ENCODE results near the gene TEDC1.
"Not testable (repeated sequence)": the region's sequence is repeated elsewhere in the genome, so short reads cannot be mapped to it uniquely, and the experiment has no call there.

Gene TEDC1

DNA sequence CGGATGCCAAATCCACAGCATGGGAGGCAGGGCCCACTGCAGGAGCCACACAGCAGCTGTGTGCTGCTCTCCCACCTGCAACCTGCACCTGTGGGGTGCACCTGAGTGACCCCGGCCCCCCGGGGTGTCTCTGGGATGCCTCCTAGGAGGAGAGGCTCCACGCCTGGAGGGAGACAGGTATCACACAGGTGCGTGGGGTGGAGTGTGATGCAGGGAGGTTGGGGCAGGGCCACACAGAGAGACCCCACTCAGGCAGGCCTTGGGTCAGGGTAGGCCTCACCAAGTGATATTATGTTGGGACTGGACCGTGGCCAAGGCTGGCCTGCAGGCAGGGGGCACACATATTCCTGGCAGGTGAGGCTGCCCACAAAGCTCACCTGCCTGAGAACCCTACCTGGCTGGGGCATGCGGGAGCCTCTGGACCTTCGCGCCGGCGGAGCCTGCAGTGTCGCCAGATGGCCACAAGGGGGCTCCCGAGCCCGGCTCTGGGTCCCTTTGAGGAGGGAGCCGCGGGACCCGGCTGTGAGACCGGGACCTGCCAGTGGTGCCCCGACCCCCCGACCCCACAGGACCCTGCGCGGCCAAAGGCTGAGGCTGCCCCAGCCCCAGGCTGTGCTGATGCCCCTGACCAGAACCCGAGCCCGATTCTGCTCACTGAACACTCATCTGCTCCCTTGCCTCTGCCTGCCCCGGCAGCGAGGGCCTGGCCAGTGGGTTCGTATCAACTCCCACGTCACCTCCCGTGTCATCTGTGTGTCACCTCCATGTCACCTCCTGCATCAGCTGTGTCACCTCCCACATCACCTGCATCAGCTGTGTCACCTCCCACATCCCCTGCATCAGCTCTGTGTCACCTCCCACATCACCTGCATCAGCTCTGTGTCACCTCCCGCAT lies 46.8 kb downstream of the TEDC1 start:
- peak; percentile 37 for DNase-seq (ENCODE audit: low spot score)

DNA sequence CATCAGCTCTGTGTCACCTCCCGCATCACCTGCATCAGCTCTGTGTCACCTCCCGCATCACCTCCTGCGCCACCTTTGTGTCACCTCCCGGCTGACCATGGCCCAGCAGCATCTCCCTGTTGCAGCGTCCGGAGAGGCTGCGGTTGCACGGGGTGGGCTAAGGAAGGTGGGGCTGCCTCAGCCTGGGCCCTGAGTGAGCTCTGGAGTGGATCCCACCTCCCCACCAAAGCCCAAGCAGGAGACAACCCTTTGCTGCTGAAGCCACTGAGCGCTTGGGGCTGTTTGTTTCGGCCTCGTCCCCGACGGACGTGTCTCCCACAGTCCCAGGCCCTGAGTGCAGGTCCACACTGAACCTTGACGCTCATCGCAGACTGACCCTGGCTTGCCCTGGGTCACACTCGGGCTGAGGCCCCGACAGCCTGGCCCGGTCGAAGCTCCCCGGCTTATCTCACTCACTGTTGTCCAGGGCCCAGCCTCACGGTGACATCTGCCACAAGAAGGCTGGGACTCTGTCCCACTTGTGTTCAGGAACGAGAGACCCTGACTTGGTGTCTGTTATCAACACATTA lies 47.5 kb downstream of the TEDC1 start:
- DNase-seq (ENCODE audit: low spot score), result no peak

DNA sequence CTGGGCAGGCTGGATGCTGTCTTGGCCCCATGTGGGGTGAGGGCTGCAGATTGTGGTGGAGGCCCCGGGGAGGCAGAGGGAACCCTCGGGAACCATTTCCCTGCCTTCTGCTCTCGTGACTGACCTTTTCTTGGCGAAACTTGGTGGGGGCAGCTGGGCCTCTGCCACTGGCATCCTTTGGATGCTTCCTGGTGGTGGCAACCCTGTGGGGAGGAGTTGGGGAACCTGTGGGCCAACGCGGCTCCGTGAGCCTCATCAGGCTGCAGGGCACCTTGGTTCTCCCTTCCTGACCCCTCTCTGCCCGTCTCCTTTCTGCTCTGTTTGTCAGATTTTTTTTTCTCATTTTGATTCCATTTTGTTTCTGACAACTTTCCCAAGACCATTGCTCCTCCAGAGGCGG lies 49.8 kb downstream of the TEDC1 start:
- DNase-seq (ENCODE audit: low spot score), result no peak

DNA sequence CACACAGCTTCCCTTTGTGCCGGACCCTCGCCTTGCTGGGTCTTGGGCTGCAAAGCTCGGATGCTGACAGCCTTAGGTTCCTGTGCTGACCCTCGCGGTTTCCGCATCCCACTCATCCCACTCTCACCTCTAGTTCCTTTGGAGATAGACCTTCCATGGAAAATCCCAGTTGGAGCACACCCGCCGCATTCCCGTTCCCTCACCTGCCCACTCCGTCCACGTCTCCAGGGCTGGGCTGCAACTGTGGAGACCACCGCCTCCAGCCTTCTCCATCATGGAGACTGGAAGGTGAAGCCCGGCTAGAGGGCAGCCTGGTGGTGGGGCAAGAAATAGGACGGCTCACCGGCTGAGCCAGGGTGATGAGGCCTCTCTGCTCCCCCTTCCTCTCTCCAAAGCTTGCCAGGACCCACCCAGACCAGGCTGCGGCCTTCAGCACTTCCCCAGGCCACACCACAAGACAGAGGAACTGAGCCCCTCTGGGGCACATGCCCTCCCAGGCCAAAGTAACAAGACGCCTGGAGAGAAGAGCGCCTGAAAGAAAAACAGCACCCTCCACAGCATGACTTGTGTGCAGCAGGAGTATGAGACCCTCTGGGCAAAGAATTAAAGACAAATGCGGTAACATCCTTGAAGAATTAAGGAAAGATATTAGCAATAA lies 50.3 kb downstream of the TEDC1 start:
- no peak for DNase-seq (ENCODE audit: low spot score)

DNA sequence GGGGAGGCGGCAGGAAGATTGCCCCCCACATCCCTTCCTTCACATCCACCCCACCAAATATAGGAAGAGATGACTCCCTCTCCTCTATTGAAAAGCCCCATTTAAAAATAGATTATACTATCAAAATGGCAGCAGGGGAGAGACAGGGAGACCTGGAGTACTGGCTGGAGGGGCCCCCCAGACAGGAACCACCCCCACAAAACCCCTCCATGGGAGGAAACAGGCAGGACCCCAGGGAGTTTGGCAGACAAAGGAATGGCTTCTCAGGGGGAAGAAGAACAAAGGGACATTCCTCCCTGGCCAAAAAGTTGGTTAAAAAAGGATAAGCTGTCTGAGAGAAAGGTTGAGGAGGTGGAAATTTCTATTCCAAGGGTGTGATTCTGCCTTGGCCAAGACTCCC lies 54.6 kb downstream of the TEDC1 start:
- DNase-seq (ENCODE audit: low spot score), result not testable (repeated sequence)

DNA sequence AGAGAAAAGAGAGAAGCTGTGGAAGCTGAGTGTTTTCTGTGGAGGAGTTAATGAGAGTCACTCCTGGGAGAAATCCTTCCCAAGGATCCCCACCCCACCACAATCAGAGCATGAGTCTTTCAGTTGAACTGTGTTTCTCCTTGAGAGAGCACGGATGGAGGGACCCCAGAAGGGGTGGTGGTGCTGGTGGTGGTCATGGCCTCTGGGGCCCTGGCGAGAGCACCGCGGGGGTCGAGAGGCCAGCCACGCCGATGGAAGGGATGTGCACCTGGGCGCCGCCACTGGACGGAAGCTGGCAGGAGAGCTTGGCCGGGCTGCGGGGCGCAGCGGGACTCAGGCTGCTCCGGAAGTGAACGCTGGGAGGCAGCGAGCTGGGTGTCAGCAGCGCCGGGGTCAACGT lies 55.4 kb downstream of the TEDC1 start:
- not testable (repeated sequence) for DNase-seq (ENCODE audit: low spot score)

DNA sequence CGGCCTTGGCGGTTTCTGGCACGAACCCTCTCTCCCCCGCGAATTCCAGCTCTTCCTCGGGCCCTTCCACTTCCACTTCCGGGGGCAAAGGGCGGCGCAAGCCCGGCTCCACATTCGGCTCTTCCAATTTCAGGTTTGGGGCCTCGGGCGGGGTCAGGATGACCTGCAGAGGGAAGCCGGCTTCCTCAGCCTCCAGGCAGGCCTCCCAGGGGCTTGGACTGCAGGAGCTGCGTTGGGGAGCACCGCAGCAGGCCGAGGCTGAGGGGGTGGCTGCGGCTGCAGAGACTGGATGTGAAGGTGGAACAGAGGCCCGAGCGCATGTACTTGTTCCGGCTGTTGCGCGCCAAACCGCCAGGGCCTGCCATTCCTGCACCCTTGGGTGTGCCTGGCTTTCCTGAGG lies 56.0 kb downstream of the TEDC1 start:
- DNase-seq (ENCODE audit: low spot score), result not testable (repeated sequence)

DNA sequence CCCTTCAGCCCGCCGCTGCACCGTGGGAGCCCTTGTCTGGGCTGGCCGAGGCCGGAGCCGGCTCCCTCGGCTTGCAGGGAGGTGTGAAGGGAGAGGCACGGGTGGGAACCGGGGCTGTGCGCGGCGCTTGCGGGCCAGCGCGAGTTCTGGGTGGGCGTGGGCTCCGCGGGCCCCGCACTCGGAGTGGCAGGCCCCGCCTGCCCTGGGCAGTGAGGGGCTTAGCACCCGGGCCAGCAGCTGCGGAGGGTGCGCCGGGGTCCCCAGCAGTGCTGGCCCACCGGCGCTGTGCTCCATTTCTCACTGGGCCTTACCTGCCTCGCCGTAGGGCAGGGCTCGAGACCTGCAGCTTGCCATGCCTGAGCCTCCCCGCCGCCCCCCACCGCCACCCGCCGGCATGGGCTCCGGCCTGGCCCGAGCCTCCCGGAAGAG lies 56.7 kb downstream of the TEDC1 start:
- no peak for DNase-seq (ENCODE audit: low spot score)
